Mucosa of descending colon (tissue), 3 donors: ENCODE data around the gene MT1M. TPM values are rescaled to one million over a fixed set of nuclear protein-coding genes. Genes with fewer than 3 reads are reported as not detected.
A peak's percentile ranks its signal among the peaks of the same experiment; 100 is the strongest.

Experiments
- ATAC-seq: fragments of 200-7000 bp; cut with Tn5 transposase; one replicate; pipeline ENCODE4 v1.9.1; 2020; ENCODE audit warnings: mild to moderate bottlenecking, moderate library complexity
- DNase-seq, 3 donors: peaks; one replicate each; pipeline ENCODE4 v3.0.0-alpha.2; 2020
- H3K36me3 ChIP-seq: fragments of 200-600 bp; one replicate; pipeline ENCODE4 v1.8.0; 2021; ENCODE audit warnings: low read depth, mild to moderate bottlenecking
- H3K4me1 ChIP-seq: fragments of 200-600 bp; one replicate; pipeline ENCODE4 v1.8.0; 2021; ENCODE audit warnings: low read depth, mild to moderate bottlenecking
- H3K4me3 ChIP-seq: fragments of 200-600 bp; one replicate; pipeline ENCODE4 v1.8.0; 2021; ENCODE audit warnings: mild to moderate bottlenecking
- H3K9me3 ChIP-seq: fragments of 200-600 bp; one replicate; pipeline ENCODE4 v1.8.0; 2021; ENCODE audit warnings: mild to moderate bottlenecking
- CTCF ChIP-seq: fragments of 200-600 bp; IDR thresholded peaks from one replicate; pipeline ENCODE4 v1.8.0; 2022; ENCODE audit warnings: antibody characterized with exemption, mild to moderate bottlenecking
- intact Hi-C, 2 donors: fragments of 100-400 bp; cut with DNase I in 1 of 2; cut with micrococcal nuclease in 1 of 2; formaldehyde crosslinking; loops; one replicate each; pipeline versions ENCODE4 v1.11.0 to v1.11.1; 2022; cut with DNase I, micrococcal nuclease
- total RNA-seq, 3 donors: library from RNA; stranded (reverse); fragmentation: NEBNext Ultra II Directional in 2 of 3; extraction: Animal tissue kit (Norgen Biotek cat#: 25700) in 2 of 3; gene quantifications; one replicate each; pipeline versions ENCODE4 v1.2.1 to v1.2.4, GENCODE V29; 2021 to 2023
- donor health status: DM: no; HTN: no; CAD: no; lungs with moderate emphysema.
- donor health status: DM: no; HTN: no; CAD: no.
- donor health status: DM: no; HTN: yes; CAD: no.

Gene MT1M
- total RNA-seq, 3 donors from 2014 or later, result 9.5 to 40.0 (median 23.3) TPM

GRCh38 chr16:56643080-56643778 lies 10.8 kb downstream of the MT1M start:
- peak; percentile 51 for TF ChIP-seq CTCF
- intact Hi-C loops, result no loop called here
- ATAC-seq, result peak; percentile 95
- H3K4me1 ChIP-seq, result peaks cover 30% of the 10 kb centered on the region
- DNase-seq, result peak; percentile 90 to 93 (median 92)
- no peaks in the 10 kb centered on the region for H3K9me3 ChIP-seq
- H3K4me3 ChIP-seq, result no peak overlapping the region
- H3K36me3 ChIP-seq, result no peaks in the 10 kb centered on the region

- Histone ChIP-seq H3K4me1 (peaks cover 28% of the 10 kb centered on the region), H3K4me3 (no peak overlapping the region), H3K36me3 (no peaks in the 10 kb centered on the region), H3K9me3 (no peaks in the 10 kb centered on the region)
- ATAC-seq (no peak), DNase-seq (peak in 1 of 3 donors; percentile 25)
- intact Hi-C loops, result no loop called here
- TF ChIP-seq CTCF, result no peak
Observed at GRCh38 chr16:56643833-56644232, 11.4 kb downstream of the MT1M start.

GRCh38 chr16:56645311-56645710 lies 12.9 kb downstream of the MT1M start:
- Histone ChIP-seq H3K36me3 (no peaks in the 10 kb centered on the region), H3K4me3 (no peak overlapping the region), H3K4me1 (peaks cover 24% of the 10 kb centered on the region), H3K9me3 (no peaks in the 10 kb centered on the region)
- intact Hi-C loops, result no loop called here
- no peak for TF ChIP-seq CTCF
- DNase-seq (no peak), ATAC-seq (no peak)

GRCh38 chr16:56645838-56646237 lies 13.4 kb downstream of the MT1M start:
- ATAC-seq, result no peak
- no peaks in the 10 kb centered on the region for H3K36me3 ChIP-seq
- H3K9me3 ChIP-seq, result no peaks in the 10 kb centered on the region
- intact Hi-C loops, result no loop called here
- no peak for DNase-seq
- no peak for TF ChIP-seq CTCF
- H3K4me3 ChIP-seq, result no peak overlapping the region
- H3K4me1 ChIP-seq, result peaks cover 24% of the 10 kb centered on the region

GRCh38 chr16:56647641-56648431 lies 15.4 kb downstream of the MT1M start:
- peak; percentile 65 for ATAC-seq
- Histone ChIP-seq H3K4me1 (peaks cover 24% of the 10 kb centered on the region), H3K4me3 (no peak overlapping the region), H3K36me3 (no peaks in the 10 kb centered on the region), H3K9me3 (no peaks in the 10 kb centered on the region)
- intact Hi-C loops, result no loop called here
- TF ChIP-seq CTCF, result no peak
- DNase-seq, result peak; percentile 71 to 75 (median 72)
